Kidney glomerular epithelial cell (primary cell): ENCODE measurements around the gene TLE3.

Experiments
- DNase-seq: peaks from one replicate; lab custom pipeline; 2025; lab: John Stamatoyannopoulos, UW

TLE3 gene

DNA sequence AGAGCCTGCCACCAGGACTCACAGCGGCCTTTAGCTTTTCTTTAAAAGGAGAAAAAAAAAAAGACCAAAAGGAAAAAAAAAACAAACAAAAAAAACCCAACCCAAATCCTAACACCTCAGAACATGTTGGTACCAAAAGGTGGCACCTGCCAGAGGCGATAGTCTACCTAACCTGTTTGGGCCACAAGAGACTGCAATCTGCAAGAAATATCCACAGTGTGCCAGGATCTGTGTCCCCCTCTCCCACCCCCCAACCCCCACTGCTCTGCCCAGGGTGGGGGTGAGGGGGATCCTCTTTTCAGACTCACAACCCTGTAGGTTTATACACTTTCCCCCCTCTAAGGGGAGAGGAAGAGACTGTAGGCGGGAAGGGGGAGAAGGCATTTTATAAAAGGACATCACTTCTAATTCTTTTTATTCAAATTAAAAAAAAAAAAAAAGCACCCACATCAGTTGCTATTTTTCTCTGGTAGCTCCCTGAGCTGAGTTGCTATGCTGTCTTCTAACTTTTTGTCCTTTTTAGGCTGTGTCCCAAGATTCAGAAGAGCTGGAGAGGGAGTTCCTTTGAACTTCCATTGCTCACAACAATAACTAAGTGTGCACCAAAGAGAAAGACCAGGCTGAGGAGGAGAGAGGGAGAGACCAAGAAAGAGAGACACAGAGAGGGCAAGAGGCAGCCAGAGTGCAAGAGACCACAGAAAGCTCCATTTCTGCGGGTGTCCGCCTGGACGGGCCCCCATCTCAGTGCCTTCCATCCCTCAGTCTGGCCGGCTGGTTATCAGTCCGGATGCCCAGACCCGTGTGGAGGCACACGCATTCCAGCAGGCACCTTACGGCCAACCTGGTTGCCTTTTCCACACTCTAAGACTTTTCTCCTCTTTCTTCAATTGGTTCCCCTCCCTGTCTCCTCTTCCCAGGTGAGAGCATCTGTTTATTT is 48.9 kb downstream of the TLE3 start:
- no peak for DNase-seq

DNA sequence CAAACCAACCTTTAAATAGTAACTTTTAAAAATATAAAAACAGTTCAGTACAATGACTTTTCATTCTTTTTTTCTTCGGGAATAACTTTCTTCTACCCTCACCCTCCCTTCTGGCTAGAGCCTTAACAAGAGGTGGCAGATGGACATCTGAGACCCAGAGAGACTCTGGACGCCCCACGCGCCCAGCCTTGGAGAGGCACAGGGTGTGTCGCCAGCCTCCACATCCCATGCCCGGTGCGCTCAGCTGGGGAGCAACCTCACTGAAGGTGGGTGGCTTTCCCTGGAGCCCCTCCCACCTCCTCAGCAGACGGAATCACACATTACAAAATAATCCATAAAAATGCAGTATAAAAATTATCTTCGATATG is 49.5 kb downstream of the TLE3 start:
- no peak for DNase-seq

DNA sequence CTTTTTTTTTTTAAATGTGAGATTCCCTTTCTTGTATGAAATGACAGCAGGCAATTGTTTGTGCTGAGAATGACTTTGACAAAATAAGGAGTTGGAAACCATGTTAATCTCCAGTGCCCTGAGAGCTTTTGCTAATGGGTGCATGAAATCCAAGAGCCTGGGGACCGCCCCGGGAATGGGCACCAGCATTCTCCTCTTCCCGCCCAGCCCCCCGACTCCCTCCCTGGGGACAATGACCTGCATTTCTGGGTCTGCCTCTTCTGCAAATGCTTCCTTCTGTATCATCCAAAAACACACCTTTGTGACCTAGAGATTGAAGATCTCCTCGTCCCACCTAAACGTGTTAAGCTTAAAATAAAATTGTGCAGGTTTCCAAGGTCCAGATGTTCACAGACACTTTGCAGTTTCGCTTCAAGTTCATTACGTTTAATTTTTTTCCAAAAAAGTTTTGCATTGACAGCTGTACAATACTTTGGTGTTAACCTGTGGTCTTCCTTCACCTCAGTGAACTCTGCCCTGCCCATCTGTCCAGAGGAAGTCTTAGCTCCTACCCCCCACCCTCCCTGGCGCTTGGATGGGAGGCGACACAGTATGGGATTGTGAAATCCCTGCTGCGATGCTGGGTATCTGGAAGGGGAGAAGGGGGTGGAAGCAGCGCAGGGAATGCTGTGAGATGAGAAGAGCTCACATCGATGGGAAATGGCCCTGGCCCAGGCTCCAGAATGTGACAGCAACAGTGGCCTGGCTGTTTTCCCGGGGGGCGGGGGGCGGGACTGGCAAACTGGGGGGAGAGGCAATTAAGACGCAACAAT is 50.1 kb downstream of the TLE3 start:
- no peak for DNase-seq

DNA sequence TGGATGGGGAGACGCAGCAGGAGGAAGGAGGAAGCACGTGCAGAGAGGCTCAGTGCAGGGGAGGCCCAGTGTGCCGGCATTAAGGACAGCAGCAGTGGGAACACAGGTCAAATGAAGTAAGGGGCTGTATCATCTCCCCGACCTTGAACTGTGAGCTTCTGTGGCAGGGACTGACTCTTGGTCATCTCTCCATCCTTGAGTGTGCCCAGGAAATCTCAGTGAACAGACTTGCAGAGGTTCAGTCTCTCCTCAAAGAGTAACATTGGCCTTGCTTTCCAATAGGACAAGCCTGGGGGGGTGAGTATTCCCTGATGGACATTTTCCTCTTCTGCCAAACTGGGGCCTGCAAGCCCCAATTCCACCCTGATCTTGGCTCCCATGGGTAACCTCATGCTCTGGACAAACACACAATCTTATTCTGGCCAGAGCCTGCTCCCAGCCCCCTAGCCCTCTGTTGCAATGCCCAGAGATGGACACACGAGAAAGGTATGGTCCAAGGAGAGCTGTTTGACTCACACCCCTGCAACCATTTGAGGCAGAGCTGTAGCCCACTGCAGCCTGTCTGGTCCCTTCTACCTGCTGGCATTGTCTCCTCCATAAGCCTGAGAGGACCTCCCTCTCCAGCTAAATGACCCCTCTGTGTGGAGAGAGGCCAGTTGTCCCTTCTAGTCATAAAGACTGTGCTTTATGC is 50.9 kb downstream of the TLE3 start:
- no peak for DNase-seq

DNA sequence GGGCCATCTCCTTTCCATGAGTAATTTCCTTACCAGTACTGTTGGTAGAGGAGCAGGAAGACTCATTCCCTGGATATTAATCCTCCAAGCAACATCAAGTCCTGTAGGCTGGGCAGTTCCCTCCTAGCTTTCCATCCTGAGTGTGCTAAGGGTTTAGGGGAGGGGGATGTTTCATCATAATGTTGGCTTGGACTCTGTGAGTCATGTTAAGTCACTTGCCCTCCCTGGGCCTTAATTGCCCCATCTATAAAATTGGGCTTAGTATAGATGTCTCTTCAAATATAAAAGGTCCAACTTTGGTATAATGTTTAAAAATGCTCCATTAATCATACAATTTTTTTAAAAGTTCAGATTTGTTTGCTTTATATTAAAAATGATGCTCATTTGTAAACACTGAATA is 52.7 kb downstream of the TLE3 start:
- DNase-seq = no peak

DNA sequence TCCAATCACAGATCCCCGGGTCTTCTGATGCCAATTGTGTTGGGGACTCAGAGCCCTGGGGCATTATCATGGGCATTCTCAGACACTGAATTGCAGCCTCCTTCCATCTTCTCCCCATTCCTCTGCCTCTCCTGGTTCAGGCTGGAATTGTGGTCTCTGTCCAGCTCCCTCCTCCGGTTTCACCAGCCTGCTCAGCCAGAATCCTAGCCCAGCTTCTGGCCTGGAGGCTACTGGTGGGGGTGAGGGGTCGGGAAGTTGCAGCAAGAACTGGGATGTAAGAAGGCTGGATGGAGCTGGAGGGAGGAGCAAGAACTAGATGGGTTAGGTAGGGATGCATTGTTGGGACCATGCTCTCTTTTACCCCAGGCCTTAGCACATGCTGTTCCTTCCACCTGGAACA is 53.5 kb downstream of the TLE3 start:
- DNase-seq = no peak

DNA sequence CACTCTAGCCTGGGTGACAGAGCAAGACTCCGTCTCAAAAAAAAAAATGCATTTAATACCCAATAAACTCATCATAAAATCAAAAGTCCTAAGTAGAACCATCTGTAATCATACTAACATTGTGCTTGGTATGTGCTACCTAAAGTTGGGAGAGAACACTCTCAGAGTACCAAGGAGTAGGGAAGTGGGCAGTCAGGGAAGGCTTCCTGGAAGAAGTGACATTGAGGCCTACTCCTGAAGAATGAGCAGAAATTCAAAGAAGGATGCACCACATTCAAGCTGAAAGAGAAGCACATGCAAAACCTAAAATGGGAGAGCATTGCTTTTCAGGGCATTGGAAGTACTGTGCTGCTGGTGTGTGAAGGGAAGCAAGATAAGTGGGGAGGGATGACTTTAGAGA is 54.1 kb downstream of the TLE3 start:
- no peak for DNase-seq

DNA sequence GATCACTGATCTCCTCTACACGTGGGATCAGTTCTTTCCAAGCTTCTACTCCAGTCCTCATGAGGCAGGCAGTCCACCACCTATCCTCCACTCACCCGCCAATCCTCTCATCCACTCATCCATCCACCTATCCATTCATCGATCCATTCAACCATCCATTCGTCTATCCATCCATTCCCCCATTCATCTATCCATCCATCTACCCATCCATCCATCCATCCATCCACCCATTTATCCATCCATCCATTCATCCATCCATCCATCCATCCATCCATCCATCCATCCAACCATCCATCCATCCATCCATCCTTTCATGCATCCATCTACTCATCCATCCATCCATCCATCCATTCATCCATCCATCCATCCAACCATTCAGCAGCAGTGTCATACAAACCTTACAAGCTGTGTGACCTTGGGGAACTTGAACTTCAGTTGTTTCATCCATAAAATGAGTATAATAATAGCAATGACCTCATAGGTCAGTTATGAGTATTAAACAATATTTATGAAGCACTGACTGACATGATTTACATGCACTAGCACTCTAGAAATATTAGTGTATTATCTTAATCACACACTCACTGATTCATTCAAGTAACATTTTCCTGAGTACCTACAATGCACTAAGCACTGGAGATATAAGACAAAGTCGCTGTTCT is 55.0 kb downstream of the TLE3 start:
- no peak for DNase-seq

DNA sequence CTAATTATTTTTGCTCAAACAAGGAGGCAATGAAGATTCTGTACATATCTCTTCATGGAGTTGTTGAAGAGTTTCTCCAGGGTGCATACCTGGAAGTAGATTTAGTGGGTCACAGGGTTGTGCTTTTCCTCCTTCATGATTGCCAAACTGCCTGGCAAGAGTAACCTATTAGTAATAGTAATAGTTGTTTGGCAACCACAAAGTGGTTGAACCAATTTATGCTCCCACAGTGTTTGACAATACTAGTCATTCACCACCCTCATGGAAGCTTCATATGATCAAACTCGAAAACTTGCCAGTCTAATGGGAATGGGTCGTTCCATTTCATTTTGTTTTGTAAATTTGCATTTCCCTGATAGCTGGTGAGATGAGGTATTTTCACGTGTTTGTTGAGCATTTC is 57.8 kb downstream of the TLE3 start:
- DNase-seq = no peak

DNA sequence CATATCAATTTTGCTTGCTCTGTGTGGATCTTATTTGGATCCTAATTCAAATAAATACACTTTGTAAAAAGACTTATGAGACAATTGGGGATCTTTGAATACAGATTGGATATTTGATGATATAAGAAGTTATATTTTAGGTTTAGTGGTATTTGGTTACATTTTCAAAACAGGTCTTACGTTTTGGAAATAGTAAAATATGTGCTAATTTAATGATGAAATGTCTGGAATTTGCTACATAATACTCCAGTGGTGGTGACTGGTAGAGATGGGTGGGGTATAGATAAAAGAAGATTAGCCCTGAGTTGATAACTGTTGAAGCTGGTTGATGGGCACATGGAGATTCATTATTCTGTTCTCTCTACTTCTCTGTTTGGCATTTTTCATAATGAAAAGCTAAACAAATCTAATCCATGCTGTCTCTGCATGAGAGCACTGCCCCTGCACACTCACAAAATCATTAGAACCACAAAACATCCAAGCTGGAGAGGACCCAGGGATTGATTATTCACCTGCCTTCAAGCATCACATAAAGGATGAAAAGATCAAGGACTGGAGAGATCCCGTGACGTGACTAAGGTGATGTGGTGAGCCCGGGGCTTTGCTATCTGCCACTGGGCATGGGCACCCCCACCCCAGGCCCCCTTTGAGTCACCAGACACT is 58.9 kb downstream of the TLE3 start:
- no peak for DNase-seq

DNA sequence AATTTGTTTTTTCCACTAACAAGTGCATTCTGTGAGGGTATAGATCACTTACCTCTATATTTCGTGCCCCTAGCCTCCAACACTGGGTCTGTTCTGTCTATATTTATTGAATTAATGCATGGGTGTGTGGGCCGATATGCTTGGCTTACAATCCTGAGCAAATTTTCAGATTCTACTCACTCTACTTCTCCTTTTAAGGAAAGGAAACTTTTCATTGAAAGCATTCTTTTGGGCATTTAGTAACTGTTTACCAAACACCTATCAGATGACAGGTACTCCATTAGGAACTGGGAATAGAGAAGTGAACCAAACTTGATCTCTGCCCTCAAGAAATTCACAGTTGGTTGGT is 60.5 kb downstream of the TLE3 start:
- no peak for DNase-seq

DNA sequence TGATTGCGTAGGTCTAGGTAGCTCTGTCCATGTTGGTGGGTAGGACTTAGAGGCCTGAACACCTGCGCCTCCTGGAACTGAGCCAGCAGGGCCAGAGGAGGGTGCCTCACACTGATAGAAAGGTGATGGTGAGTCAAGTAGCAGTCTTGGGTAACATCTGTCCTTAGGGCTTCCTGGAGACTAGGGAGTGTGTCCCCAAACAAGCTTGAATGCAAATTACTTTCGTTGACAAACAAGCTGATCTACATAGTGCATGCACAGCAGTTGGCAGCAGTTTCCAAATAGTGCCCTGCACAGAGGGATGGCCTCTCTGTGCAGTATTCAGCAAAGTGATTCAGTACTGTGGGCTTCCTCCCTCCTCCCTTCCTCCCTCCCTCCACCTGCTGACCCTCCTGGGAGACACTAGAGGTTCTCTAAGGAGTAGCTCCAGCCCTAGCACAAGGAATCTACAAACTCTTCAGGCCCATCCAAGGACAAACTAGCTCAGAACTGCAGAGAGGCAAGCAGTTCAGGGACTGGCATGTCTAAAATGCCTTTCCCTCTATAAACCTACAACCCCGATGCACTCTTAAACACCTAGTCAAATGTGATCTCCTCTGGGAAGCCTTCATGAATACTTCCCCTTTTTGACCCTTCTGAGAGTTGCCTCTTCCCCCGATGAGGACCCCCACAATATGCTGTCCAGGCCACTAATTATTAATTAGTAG is 61.0 kb downstream of the TLE3 start:
- no peak for DNase-seq

DNA sequence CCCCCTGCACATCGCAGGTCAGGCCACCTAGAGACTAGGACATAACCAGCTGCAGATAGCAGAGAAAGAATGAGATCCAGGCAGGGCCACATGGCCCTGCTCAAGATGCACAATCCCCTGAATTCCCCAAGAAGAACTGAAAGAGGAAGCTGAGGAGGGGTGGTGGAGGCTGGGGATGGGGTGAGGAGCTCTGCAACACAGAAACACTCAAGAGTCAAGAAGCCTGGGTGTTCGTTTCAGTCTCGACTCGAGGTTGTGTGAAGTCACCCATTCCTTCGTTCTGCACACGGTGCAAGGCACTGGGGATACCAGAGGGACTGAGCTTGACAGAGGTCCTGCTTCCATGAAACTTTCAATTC is 62.0 kb downstream of the TLE3 start:
- no peak for DNase-seq

DNA sequence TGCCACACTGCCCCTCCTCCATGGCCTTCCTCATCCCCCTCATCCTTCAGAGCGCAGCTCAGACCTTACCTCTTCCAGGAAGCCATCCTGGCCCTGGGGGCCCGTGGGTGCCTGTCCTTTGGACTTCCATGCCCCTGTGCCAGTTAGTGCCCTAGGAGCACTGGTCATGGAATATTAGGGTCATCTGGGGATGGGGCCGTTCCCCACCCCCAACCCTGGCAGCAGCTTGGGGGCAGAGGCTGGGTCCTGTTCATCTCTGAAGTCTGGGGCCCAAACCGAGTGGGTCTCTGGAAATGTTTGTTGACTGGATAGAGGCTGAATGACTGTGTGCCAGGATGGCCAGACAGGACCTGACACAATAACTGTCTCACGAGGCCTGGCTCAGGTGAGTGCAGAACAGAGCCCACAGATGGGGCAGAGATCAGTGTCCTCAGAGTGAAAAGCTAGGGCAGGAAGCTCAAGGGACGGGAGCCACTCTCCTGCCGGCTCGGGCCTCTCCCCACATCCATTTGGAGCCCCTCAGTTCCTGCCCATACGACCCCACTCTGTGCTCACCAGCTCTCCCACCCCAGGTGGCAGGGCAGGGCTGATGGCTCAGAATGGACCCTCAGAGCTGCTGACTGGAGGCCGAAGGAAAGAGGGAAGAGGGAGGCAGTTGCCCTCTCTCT is 62.5 kb downstream of the TLE3 start:
- DNase-seq = no peak

DNA sequence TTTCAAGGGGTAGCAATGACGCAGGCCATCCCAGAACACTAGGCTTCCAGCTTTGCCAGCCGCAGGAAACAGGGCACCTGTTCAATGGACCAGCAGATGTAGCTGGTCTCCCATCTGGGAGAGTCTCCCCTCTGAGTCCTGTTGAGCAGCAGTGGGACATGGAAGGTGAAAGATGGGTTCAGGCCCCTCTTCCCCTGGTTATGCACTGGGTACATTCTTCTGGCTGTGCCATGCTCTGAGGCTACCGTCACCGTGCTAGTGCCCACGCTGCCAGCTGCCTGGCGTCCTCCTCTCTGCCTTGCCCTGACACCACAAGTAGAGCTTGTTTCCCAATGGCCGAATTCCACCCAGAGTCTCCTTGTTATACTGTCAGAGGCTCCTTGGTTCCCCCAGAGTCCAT is 63.1 kb downstream of the TLE3 start:
- DNase-seq = no peak

DNA sequence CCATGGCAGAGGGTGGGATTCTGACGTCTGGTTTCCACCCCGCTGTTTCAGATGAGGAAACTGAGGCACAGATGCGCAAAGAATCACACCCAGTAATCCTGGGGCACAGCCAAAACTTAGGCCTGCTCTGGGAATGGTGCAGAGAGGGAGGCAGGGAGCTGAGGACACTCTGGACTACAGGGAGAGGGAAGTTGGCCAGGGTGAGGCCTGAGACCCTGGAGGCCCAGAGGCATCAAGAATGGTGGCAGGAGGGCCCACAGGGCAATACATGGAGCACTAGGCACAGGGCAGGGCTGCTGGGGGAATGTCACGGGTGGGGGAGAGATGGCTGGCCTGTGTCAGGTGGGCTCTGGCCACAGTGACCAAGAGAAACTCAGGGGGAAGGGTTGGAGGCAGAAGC is 63.6 kb downstream of the TLE3 start:
- no peak for DNase-seq

DNA sequence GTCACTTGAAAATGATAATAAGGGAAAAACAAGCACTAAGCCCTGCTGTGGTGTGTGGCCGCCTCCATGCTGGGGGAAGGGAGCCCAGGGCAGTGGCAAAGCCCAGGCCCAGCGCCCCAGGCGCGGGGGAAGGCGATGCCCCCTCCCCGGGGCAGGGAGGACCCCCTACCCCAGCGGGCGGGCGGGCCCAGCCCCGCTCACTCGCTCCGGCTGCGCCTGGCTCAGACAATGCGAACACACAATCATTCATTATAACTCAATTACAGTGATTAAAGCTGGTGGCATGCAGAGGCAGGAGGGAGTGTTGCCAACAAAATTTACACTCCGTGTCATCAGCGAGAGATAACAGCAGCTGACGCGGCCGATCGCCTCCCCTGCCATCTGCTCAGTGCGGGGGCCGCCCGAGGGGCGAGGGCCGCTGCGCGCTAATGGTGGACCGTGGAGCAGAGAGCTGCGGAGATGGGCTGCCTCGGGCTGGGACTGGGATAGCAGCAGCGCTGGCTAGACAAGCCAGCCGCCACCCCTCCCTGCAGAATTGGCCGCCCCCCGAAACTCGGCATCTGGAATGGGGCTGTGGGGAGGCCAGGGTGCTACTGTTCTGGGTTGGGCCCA is 64.1 kb downstream of the TLE3 start:
- DNase-seq = peak; percentile 35

DNA sequence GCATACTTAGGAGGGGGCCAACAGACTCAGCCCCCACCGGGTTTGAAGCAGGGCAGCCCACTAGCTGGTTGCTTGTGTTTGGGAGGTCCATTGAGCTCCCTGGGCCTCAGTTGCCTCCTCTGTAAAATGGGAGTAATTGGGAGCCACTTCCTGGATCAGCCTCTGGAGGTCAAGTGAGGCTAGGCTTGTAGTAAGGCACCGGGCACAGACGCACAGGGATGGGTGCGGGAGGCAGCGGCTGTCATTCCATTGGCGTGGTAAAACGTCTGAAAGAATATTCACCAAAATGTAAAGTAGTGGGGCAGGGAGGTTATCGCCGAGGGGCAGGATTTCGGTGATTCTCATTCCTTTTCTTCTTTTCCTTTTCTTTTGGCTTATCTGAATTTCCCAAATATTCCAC is 64.6 kb downstream of the TLE3 start:
- no peak for DNase-seq

DNA sequence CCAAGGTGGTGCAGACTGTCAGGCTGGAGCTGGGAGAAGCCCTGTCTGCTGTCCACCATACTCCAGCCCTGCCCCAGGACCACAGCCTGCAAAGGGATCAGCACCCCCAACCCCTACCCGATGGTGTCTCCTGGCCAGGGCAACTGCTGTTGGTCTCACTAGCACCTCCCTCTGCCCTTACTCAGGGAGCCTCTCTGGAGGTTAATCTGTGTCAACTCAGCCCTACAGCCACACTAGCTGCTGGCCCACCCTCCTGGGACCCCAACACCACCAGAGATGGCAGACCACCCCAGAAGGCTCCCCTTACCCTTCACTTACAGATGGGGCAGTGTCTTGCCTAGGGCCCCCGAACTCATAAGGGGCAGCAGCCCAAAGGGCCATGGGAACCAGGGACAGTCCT is 65.2 kb downstream of the TLE3 start:
- no peak for DNase-seq

DNA sequence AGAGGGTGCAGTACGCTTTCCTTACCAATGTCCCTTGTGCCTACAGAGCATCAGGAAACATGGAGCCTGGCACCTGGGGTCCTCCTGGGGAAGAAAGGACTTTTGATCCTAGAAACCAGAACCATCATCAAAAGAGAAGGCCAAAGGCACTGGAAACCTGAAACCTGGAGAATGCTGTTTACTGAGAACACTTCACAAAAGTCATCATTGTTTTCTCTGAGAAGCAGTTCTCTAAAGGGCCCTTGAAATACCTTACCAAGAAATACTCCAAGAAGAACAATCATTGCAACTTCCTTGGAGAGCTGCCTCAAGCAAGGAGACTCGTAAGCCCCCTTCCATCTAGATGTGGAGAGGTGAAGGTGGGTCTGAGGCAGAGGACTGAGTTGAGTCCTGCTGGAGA is 66.0 kb downstream of the TLE3 start:
- DNase-seq = no peak
